ENCODE data around the gene RITA1.
A peak's percentile ranks its signal among the peaks of the same experiment; 100 is the strongest.
"Not testable (repeated sequence)": the region's sequence is repeated elsewhere in the genome, so short reads cannot be mapped to it uniquely, and the experiment has no call there.

The RITA1 gene, protein sequence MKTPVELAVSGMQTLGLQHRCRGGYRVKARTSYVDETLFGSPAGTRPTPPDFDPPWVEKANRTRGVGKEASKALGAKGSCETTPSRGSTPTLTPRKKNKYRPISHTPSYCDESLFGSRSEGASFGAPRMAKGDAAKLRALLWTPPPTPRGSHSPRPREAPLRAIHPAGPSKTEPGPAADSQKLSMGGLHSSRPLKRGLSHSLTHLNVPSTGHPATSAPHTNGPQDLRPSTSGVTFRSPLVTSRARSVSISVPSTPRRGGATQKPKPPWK

DNA sequence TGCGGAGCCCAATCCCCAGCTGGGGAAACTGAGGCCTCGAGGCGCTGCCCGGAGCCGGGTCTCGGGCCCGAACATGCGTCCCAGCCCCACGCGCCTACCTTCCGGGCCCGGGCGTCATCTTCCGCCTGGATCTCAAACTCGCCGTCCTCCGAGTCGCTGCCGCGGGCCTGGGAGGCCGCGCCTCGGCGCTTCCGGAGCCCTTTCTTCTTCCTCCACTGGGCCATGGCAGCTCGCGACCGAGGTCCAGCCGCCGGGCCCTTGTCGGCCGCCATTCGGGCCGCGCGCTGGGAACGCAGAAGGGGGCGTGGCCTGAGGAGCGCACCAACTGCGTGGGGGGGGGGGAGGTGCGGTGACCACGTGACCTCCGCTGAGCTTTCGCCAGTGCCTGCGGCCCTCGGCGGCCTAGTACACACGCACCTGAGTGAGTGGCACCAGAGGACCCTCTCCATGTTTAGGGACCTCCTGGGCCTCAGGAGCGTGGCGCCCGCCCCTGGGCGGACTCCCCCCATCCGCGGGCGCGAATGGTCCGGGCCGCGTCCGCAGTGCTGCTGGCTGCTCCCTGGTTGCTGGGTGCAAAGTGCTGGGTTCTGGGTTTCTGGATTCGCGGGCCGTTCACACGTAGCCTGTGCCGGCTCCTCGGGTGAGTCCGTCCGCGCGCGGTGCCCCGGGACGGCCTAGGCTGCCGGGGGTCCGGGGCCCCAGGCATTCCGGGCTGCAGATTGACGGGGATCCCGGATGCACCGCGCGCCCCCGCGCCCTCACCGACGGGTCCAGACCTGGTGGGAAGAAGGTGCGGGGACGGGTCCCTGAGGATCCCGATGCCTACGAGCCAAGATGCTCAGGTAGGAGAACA lies at the start of gene RITA1, which contains the start of gene DDX54:
RITA1 (plus strand) TSS at position 542 of the 853 bp plus-strand sequence. CDS start 1,026 bp downstream, outside the sequence.
DDX54 (minus strand) TSS at position 299 of the 853 bp plus-strand sequence; CDS start at position 272, 27 bp downstream.
- peak; percentile 88 for DNase-seq

DNA sequence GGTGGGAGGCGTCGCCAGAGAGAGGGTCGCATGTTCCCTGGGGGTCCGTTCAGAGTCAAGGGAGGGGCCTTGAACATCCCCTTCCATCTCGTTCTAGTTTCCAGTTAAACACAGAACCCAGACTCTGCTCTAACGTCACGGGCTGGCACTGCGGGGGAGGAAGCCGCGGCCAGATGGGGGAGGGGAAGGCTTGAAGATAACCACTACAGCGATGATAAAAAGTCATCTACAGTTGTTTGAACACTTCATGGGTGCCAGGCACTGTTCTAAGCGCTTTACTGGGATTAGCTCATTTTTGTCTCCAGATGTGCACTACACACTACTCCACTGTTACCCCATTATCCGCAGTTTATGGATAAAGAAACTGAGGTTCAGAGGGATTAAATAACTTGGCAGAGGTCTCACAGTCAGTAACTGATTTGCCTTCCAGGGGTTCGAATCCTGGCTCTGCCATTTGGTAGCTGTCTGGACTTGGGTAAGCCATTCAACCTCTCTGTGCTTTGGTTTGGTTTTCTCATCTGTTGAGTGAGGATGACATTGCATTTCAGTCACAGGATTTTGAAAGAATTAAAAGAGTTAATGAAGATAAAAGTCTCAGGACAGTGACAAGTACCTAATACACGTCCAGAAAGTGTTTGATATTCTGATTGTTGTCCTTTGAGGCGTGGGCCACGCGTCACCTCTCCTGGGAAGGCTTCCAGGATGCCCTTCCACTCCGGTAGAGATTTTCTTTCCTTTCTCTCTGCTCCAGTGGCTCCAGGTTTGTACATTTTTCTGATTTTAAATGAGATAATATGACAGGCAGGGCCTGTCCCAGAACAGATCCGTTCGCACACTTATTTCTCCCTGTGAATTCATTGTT lies 49.2 kb upstream of the RITA1 start:
- DNase-seq, result no peak

DNA sequence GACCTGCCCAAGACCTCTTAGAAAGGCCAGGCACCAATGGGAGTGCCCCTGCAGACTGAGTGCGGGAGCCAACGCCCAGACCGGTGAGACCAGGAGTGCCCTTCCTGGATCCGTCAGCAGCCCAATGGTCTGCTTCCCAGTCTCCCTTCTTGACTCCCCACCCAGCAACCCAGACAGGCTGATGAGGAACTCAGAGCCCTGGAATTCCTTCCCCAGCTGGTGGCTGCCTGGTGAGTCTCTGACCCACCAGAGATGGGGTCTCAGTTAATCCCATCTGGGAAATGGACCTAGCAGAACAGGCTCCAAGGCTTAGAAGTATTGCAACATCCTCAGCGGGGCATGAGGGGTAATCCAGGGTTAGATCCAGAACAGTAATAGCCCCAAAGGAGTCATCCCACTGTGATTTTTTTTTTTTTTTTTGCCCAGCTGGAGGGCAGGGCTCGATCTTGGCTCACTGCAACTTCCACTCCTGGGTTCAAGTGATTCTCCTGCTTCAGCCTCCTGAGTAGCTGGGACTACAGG lies 48.5 kb upstream of the RITA1 start:
- DNase-seq, result no peak

DNA sequence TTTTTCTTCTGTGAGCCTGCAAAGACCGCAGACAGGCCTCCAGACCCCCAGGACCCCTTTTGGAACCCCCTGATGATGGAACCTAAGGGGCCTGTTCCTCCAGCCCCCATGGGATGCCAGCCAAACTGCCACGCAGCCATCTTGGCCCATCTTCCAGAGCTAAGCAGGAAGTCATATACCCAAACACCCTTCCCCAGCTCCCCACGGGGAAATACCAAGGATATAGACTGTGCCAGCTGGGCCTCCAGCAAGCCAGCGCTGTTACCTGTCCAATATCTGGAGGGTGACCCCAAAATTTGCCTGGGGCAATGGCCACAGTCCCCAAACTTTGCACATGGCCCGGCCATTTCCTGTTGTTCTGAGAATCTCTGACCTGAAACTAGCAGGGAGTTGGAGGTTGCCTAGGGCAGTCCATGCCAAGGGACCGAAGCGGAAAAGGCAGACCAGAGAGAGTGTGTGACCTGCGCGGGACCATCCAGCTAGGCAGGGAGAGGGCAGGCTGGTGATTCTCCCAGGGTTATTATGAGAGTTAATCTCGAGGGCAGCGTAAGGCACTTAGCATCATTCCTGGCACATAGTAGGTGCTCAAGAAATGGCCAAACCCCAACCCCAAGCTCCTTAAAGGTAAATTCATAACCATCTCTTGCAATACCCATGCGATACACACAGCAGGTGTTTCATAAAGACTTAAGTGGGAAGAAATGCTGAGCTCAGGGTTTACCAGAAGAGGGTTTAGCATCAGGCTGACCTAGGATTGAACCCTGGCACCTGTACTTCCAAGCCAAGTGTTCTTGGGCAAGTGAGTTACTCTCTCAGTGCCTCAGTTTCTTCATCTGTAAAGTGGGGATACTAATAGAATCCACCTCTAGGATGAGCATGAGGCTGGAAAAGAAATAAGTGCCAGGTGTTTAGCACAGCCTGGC lies 47.4 kb upstream of the RITA1 start:
- DNase-seq, result no peak

DNA sequence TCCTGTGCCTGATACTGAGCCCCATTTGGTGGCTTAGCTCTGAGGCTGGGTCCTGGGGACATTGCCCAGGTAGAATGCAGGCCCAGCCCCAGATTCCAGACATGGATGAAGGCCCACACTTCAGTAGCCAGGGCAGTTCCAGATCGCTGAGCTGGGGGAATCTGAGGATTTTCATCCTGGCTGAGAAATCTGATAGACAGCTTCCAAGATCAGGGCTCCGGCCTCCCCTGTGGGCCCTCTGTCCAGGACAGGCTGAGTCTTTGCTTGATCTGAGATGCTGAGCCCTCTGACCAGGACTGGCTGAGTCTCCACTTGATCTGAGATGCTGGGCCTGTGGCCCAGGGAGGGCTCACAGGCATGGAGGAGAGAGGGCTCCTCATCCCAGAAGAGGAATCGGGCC lies 46.7 kb upstream of the RITA1 start:
- no peak for DNase-seq

DNA sequence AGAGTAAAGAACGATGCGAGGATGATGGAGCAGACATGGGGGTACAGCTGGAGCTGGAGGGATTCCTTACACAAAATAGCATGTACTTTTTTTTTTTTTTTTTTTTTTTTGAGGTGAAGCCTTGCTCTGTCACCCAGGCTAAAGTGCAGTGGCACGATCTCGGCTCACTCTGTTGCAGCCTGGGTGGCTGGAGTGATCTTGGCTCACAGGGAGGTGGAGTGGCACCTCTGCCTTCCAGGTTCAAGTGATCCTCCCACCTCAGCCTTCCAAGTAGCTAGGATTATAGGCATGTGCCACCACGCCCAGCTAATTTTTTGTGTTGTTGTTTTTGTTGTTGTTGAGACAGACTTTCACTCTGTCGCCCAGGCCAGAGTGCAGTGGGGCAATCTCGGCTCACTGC lies 44.8 kb upstream of the RITA1 start:
- DNase-seq, result no peak

DNA sequence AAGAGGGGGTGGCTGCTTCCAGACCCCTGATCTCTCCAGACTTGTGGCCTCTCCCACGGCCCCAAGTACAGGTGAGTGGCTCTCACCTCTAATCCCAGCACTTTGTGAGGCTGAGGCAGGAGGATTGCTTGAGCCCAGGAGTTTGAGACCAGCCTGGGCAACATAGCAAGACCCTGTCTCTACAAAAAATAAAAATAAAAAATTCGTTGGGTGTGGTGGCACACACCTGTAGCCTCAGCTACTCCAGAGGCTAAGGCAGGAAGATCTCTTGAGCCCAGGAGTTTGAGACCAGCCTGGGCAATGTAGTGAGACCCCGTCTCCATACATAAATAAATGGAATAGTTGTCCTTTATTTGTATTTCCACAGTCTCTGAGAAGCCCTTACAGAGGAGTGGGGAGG lies 43.8 kb upstream of the RITA1 start:
- DNase-seq, result not testable (repeated sequence)

DNA sequence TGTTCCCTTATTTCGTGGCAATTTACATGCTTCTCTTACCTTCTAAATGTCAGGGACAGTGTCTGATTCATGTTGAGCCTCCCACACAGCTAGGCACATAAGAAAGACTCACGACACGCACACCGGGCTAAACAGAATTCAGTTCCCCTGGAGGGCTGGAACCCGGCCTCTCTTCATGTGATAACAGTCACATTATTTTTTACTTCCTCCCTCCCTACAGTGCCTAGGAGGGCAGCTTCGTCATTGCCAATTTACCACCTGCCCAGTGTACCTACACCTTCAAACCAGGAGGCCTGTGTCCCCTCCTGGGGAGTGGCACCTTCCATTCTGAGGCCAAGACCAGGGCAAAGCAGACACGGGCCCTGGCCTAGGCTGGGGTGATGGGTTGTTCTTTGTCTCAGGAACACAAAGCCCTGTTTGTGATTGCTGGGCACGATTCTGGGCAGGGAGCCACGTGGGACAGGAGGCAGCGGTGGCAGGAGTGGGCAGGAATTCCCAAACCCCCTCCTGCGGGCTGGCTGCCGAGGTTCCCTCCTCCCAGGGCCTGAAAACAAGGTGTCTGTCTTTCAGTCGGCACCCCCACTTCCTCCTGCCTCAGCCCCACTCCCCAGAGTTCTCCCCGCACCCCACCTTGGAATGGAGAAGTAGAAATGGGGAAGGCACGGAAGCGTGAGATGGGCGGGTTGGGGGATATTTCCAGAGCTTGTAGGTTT lies 43.2 kb upstream of the RITA1 start:
- no peak for DNase-seq

DNA sequence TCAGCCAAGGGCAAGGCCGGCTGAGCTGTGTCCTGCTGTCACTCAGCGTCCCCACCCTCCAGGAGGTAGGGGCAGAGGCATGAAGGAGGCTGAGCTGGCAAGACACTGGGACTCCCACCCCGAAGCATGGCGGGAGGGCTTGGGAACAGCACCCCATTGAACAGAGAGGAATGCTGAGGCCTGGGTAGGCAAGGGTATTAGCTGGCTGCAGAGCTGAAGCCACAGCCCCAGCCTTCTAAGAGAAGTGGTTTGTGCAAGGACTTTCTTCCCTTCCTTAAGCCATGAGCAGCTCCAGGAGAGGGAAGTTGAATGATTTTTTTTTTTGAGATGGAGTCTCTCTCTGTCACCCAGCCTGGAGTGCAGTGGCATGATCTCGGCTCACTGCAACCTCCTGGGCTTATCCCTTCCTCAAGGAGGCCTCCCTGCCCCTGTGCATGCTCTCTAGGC lies 42.6 kb upstream of the RITA1 start:
- no peak for DNase-seq

DNA sequence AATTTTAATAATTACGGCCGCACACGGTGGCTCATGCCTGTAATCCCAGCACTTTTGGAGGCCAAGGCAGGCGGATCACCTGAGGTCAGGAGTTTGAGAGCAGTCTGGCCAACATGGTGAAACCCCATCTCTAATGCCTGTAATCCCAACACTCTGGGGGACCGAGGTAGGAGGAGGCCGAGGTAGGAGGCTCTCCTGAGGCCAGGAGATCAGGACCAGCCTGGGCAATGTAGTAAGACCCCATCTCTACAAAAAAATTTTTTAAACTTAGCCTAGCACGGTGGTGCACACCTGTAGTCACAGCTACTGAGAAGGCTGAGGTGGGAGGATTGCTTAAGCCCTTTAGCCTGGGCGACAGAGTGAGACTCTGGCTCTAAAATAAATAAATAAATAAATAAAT lies 41.6 kb upstream of the RITA1 start:
- no peak for DNase-seq

DNA sequence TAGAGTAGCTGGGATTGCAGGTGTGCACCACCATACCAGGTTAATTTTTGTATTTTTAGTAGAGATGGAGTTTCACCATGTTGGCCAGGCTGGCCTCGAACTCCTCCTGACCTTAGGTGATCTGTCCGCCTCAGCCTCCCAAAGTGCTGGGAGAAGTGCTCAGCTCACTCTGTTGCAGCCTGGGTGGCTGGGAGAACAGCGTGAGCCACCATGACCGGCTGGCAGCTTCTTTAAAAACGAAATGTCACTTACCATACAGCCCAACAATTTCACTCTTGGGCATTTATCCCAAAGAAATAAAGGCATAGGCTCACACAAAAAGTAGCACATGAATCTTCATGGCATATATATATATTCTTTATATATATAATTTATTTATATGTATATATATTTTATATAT lies 40.7 kb upstream of the RITA1 start:
- no peak for DNase-seq

DNA sequence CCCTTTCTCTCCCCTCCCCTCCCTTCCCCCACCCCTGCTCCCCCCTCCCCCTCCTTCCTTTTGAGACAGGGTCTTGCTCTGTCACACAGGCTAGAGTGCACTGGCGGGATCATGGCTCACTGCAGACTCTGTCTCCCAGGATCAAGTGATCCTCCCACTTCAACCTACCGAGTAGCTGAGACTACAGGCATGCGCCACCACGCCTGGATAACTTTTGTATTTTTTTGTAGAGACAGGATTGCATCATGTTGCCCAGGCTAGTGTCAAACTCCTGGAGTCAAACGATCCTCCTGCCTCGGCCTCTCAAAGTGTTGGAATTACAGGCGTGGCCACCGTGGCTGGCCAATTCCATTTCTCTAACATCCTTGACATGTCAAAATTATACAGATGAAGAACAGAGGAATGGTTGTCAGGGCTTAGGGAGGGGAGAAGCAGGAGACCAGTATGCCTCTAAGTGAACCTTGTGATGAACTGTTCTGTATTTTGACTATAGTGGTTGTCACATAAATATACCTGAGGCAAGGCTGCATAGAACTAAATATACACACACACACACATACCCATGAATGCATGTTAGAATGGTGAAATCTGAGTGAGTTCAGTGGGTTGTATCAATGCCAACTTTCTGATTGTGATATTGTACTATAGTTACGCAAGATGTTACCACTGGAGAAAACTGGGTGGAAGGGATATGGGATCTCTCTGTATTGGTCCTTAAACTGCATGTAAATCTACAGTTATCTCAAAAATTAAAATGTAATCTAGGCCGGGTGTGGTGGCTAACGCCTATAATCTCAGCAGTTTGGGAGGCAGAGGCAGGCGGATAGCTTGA lies 39.6 kb upstream of the RITA1 start:
- DNase-seq, result no peak

DNA sequence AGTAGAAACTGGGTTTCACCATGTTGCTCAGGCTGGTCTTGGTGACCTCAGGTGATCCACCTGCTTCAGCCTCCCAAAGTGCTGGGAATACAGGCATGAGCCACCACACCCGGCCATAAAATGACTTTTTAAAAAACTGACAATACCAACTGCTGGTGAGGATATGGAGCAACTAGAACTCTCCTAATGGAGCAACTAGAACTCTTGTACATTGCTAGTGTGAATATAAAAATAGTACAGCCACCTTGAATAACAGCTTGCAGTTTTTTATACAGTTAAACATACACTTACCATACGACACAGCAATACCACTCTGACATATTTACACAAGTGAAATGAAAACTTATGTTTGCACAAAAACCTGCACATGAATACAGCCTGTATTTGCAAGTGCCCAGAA lies 38.5 kb upstream of the RITA1 start:
- no peak for DNase-seq

DNA sequence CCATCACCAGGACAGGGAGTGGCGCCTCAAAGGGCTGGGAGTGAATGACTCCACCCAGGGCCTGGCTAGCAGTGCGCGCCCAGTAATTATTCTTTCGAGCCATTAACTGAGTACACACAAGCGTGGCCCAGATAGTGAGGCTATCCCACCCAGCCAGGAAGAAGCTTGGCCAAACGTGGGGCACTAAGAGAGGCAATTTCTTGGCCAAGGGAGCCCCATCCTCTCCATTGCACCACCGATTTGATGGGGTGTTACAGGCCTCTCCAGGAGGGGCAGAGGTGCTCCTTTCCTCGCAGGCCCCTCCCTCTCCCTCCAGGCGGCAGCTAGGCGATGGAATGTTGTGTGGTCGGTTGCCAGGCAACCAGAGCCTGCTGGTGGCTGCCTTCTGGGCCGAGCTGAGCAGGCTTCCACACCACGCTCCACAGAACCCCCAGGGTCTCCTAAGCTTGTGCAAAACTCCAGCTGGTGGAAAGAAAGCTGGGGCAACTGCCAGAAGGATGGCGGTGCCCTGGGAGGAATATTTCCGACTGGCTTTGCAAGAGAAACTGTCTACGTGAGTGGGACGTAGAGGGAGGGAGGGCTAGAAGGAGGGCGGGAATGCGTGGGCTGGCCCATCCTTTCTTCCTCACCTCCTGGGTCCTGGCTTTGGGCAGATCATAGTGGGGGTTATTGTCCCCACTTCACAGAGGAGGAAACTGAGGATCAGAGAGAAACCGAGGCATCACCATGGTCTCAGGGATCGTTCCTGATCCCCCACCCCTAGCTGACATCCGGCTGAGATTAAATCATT lies 36.0 kb upstream of the RITA1 start, which contains the start of gene CFAP73:
CFAP73 (plus strand) TSS at position 364 of the 790 bp plus-strand sequence; CDS start at position 498, 134 bp downstream.
- DNase-seq, result peak; percentile 88

DNA sequence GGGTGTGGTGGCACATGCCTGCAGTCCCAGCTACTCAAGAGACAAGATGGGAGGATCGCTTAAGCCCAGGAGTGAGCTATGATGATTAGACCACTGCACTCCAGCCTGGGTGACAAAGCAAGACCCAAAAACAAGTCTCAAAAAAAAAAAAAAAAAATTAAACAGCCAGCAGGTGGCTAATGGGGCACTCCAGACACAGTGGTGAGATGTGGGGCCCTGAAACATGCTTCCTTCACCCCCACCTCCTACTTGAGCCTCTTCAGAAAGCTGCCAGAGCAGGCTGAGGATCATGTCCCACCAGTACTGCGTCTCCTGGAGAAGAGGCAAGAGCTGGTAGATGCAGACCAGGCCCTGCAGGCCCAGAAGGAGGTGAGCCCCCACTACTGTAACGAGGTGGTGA lies 33.9 kb upstream of the RITA1 start:
- no peak for DNase-seq

DNA sequence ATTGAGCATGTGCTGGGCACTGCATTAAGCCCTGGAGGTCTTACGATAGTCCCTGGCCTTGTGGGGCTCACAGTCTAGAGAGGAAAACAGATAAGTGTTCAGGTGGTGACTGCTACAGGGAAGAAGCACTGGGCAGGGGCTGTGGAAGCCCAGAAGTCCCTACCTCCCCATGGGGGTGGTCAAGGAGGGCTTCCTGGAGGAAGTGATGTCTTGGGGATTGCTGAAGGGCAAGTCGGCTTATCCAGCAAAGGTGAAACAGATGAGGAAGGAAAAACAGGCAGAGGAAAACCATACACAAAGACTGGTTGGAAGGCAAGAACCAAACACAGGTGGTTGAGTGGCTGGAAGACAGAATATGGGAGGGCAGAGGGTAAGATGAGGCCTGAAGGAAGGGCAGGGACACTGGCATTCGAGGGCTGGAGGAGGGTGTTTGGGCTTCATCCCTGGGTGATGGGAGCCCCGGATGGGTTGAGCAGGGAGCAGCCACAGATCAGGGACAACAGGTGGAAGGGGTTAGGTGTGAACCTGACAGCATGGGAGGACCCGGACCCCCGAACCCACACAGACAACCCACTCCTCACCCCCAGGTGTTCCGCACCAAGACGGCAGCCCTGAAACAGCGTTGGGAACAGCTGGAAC lies 33.2 kb upstream of the RITA1 start:
- no peak for DNase-seq

DNA sequence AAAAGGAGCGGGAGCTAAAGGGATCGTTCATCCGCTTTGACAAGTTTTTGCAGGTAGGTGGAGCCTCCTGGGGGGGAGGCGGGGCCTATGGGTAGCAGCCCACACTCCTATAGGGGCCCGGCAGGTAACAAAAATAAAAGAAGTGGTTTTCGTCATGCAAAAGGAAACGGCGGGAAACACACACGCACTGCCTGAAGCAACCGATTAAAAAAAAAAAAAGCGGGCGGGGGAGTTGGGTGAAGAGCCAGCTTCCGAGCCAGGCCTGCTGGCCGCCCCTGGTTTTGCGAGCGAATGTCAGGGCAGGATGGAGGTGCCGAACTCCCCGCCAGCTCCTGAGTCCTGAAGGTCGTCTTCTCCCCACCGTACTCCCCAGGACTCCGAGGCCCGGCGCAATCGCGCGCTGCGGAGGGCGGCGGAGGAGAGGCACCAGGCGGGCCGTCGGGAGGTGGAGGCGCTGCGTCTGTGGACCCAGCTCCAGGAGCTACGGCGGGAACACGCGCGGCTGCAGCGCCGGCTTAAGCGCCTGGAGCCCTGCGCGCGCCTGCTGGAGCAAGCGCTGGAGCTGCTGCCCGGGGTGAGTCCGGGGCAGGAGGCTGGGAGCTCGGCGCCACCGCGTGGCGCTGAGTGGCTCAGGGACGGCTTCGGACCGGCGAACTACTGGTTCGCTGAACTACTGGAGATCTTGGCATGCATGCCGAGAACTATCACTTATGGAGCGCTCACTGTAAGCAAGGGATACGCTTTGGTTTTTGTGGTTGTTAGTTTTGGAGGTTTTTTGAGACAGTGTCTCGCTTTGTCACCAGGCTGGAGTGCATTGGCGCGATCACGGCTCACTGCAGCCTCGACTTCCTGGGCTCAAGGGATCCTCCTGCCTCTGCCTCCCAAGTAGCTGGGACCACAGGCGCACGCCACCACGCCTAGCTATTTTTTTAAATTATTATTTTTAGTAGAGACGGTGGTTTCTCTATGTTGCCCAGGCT lies 32.4 kb upstream of the RITA1 start:
- DNase-seq, result peak; percentile 69

All from right hindlimb (tissue), 1 donor.